Mesothelial cell of epicardium (in vitro differentiated cells): ENCODE measurements around the gene MYO1H. TPM values are rescaled to one million over a fixed set of nuclear protein-coding genes. Genes with fewer than 3 reads are reported as not detected.

Experiments
- DNase-seq, 2 experiments: peaks; one replicate each; pipeline ENCODE4 v3.0.0; 2021; ENCODE audit warnings: low spot score in 2 of 2; ENCODE audit not compliant: unreplicated experiment in 2 of 2
- H3K27ac Mint-ChIP-seq: 2 replicates; pipeline ENCODE4 v1.8.0; 2021; ENCODE audit warnings: mixed read lengths
- H3K27me3 Mint-ChIP-seq: 2 replicates; pipeline ENCODE4 v1.8.0; 2021; ENCODE audit warnings: low read depth, mixed read lengths
- H3K36me3 Mint-ChIP-seq: 2 replicates; pipeline ENCODE4 v1.8.0; 2021; ENCODE audit warnings: mixed read lengths
- H3K4me1 Mint-ChIP-seq: 2 replicates; pipeline ENCODE4 v1.8.0; 2021; ENCODE audit warnings: mixed read lengths
- H3K4me3 Mint-ChIP-seq: 2 replicates; pipeline ENCODE4 v1.8.0; 2021; ENCODE audit warnings: mild to moderate bottlenecking, moderate library complexity, mixed read lengths
- H3K9me3 Mint-ChIP-seq: 2 replicates; pipeline ENCODE4 v1.8.0; 2021; ENCODE audit warnings: mixed read lengths
- total RNA-seq: library from RNA; stranded (reverse); gene quantifications from 3 replicates; pipeline ENCODE4 v1.2.1, GENCODE V29; 2021
- TF ChIP-seq, protein P1 (sequence below): fragments of 200-600 bp; sonication (generic); IDR thresholded peaks from one replicate; pipeline ENCODE4 v1.5.0; 2021; ENCODE audit warnings: antibody characterized with exemption; ENCODE audit not compliant: unreplicated experiment

The MYO1H gene
- total RNA-seq, 1 donor from 2014 or later = not detected

DNA sequence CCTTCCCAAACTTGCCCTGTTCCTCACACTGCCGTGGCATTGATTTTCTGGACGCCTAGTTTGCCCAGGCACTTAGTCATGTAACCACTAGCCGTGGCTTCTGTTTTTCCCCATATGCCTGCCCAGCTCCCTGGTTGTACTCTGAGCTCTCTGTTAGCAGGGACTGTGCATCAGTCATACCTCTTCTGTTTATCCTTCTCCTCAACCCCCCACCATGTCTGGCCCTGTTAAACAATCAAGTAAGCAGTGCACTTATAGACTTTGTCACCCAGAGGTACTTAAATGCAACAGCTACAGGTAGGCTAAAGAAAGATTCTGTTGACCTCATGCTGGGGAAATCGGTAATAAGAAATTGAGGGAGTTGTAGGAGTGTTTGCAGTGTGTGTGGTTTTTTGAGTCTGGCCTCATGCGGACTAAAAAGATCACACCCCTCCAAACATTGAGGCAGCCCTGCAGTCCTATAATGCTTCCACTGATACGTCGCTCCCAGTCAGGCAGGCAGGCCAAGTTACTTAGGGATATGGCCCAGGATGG lies 146.7 kb downstream of the MYO1H start:
- Mint-ChIP-seq H3K9me3 (peaks cover 16% of the 10 kb centered on the region), H3K4me1 (peaks cover 2% of the 10 kb centered on the region), H3K36me3 (peaks cover 54% of the 10 kb centered on the region), H3K4me3 (no peak overlapping the region), H3K27ac (no peak overlapping the region), H3K27me3 (no peaks in the 10 kb centered on the region)
- TF ChIP-seq, protein P1, sequence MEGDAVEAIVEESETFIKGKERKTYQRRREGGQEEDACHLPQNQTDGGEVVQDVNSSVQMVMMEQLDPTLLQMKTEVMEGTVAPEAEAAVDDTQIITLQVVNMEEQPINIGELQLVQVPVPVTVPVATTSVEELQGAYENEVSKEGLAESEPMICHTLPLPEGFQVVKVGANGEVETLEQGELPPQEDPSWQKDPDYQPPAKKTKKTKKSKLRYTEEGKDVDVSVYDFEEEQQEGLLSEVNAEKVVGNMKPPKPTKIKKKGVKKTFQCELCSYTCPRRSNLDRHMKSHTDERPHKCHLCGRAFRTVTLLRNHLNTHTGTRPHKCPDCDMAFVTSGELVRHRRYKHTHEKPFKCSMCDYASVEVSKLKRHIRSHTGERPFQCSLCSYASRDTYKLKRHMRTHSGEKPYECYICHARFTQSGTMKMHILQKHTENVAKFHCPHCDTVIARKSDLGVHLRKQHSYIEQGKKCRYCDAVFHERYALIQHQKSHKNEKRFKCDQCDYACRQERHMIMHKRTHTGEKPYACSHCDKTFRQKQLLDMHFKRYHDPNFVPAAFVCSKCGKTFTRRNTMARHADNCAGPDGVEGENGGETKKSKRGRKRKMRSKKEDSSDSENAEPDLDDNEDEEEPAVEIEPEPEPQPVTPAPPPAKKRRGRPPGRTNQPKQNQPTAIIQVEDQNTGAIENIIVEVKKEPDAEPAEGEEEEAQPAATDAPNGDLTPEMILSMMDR = no peak
- DNase-seq = no peak

- Mint-ChIP-seq H3K4me3 (no peak overlapping the region), H3K4me1 (peaks cover 2% of the 10 kb centered on the region), H3K36me3 (peaks cover 52% of the 10 kb centered on the region), H3K27me3 (no peaks in the 10 kb centered on the region), H3K27ac (no peak overlapping the region), H3K9me3 (peaks cover 16% of the 10 kb centered on the region)
- TF ChIP-seq, protein P1 = no peak
- no peak for DNase-seq
Measured at GRCh38 chr12:109495012-109495411, 147.3 kb downstream of the MYO1H start.

DNA sequence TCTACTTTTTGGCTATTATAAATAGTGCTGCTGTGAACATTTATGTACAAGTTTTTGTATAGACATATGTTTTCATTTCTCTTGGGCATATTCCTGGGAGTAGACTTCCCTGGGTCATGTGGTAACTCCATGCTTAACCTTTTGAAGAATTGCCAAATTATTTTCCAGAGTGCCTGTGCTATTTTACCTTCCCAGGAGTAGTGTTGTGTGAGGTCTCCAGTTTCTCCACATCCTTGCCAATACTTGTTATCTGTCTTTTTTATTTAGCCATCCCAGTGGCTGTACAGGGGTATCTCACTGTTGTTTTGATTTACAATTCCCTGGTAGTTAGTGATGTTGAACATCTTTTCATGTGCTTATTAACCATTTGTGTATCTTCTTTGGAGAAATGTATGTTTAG lies 148.6 kb downstream of the MYO1H start:
- Mint-ChIP-seq H3K4me1 (peaks cover 2% of the 10 kb centered on the region), H3K36me3 (peaks cover 45% of the 10 kb centered on the region), H3K27ac (no peak overlapping the region), H3K4me3 (no peak overlapping the region), H3K9me3 (peaks cover 16% of the 10 kb centered on the region), H3K27me3 (no peaks in the 10 kb centered on the region)
- TF ChIP-seq, protein P1 = no peak
- DNase-seq = no peak

DNA sequence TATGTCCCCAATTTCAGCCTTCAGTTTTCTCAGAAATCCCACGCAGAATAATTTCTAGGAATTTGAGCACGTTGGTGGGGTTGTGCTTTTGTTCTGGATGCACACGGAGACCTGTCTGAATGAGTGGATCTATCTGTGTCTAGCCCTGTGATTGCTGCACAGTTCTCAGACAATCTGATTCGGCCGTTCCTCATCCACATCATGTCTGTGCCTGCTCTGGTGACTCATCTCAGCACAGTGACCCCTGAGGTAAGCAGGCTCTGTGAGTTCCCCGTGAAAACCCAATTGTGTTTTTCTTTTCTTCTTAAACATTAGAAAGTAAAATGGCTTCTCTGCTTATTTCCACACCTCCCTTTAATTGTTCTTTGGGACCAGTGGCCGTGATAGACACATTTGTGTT lies 150.0 kb downstream of the MYO1H start:
- TF ChIP-seq, protein P1 = no peak
- H3K4me3 Mint-ChIP-seq = no peak overlapping the region
- H3K27ac Mint-ChIP-seq = no peak overlapping the region
- H3K27me3 Mint-ChIP-seq = no peaks in the 10 kb centered on the region
- H3K9me3 Mint-ChIP-seq = peaks cover 16% of the 10 kb centered on the region
- peaks cover 2% of the 10 kb centered on the region for H3K4me1 Mint-ChIP-seq
- H3K36me3 Mint-ChIP-seq = peaks cover 44% of the 10 kb centered on the region
- no peak for DNase-seq

Other genes with a start within 250 kb of the MYO1H start
- 15.4 to 18.2 TPM (median 16.4 TPM) in 3 replicates for gene ACACB, start 231.3 kb upstream of the MYO1H start, total RNA-seq
- gene FOXN4, start 38.6 kb upstream of the MYO1H start, total RNA-seq = 0.11 TPM in 1 of 3 replicates, not detected in the others
- 54.0 to 56.2 TPM (median 54.8 TPM) in 3 replicates for gene KCTD10, start 129.4 kb downstream of the MYO1H start, total RNA-seq
- gene UBE3B, start 129.7 kb downstream of the MYO1H start, total RNA-seq = 41.4 to 47.1 TPM (median 42.8 TPM) in 3 replicates
- 24.3 to 26.4 TPM (median 26.2 TPM) in 3 replicates for gene MMAB, start 225.6 kb downstream of the MYO1H start, total RNA-seq
- gene MVK, start 225.9 kb downstream of the MYO1H start, total RNA-seq = 17.3 to 19.6 TPM (median 18.0 TPM) in 3 replicates